Mesenchymal stem cell (in vitro differentiated cells and primary cell): ENCODE data around the gene CYP4A11.
"Not testable (repeated sequence)": the region's sequence is repeated elsewhere in the genome, so short reads cannot be mapped to it uniquely, and the experiment has no call there.

Experiments used
- DNase-seq: peaks from one replicate; pipeline ENCODE4 v3.0.0-alpha.2; 2013
- H2AFZ ChIP-seq: one replicate; pipeline ENCODE4 v1.6.1; 2013; ENCODE audit warnings: low read depth, mild to moderate bottlenecking, control low read depth, inconsistent platforms, low read length, moderate library complexity
- H2AK5ac ChIP-seq: 2 replicates; pipeline ENCODE4 v1.6.1; 2013; ENCODE audit warnings: low read length, moderate library complexity, mild to moderate bottlenecking, inconsistent platforms; ENCODE audit not compliant: severe bottlenecking
- H2BK120ac ChIP-seq: one replicate; pipeline ENCODE4 v1.6.1; 2013; ENCODE audit warnings: low read depth, mild to moderate bottlenecking, inconsistent platforms, low read length, moderate library complexity
- H2BK12ac ChIP-seq, 2 experiments: one replicate each; pipeline ENCODE4 v1.6.1; 2013; ENCODE audit warnings: inconsistent platforms in 2 of 2, low read length in 2 of 2, mild to moderate bottlenecking in 2 of 2, moderate library complexity in 2 of 2, control low read depth in 1 of 2
- H2BK15ac ChIP-seq: one replicate; pipeline ENCODE4 v1.6.1; 2013; ENCODE audit warnings: mild to moderate bottlenecking, low read depth, inconsistent platforms; ENCODE audit not compliant: poor library complexity, severe bottlenecking
- H2BK5ac ChIP-seq: 2 replicates; pipeline ENCODE4 v1.6.1; 2013; ENCODE audit warnings: low read depth, mild to moderate bottlenecking, low read length, control low read depth, inconsistent platforms; ENCODE audit not compliant: poor library complexity, severe bottlenecking
- H3K14ac ChIP-seq, 2 experiments: one replicate each; pipeline ENCODE4 v1.6.1; 2013; ENCODE audit warnings: inconsistent platforms in 2 of 2, low read length in 2 of 2, control low read depth in 1 of 2, mild to moderate bottlenecking in 1 of 2, moderate library complexity in 1 of 2
- H3K18ac ChIP-seq, 2 experiments: one replicate each; pipeline ENCODE4 v1.6.1; 2013; ENCODE audit warnings: inconsistent platforms in 2 of 2, low read length in 2 of 2, control low read depth in 1 of 2, low read depth in 1 of 2, mild to moderate bottlenecking in 1 of 2
- H3K23ac ChIP-seq, 2 experiments: one replicate each; pipeline ENCODE4 v1.6.1; 2013; ENCODE audit warnings: inconsistent platforms in 2 of 2, low read length in 2 of 2, mild to moderate bottlenecking in 2 of 2, moderate library complexity in 2 of 2, control low read depth in 1 of 2
- H3K27ac ChIP-seq: 2 replicates; pipeline ENCODE4 v1.5.1; 2013; ENCODE audit warnings: mild to moderate bottlenecking, moderate library complexity, low read length, control low read depth, inconsistent platforms; ENCODE audit not compliant: poor library complexity, severe bottlenecking
- H3K27me3 ChIP-seq, 2 experiments: 2 replicates each; pipeline versions ENCODE4 v1.6.1 to v1.7.0; 2013; ENCODE audit warnings: low read length in 2 of 2, mild to moderate bottlenecking in 2 of 2, moderate library complexity in 2 of 2, control low read depth in 1 of 2, inconsistent platforms in 1 of 2; ENCODE audit not compliant: control insufficient read depth in 1 of 2, insufficient read depth in 1 of 2
- H3K36me3 ChIP-seq, 2 experiments: 2 replicates each; pipeline versions ENCODE4 v1.6.1 to v1.7.0; 2013; ENCODE audit warnings: low read length in 2 of 2, control low read depth in 1 of 2, inconsistent platforms in 1 of 2, low read depth in 1 of 2, mild to moderate bottlenecking in 1 of 2; ENCODE audit not compliant: insufficient read depth in 2 of 2, control insufficient read depth in 1 of 2
- H3K4ac ChIP-seq, 2 experiments: one replicate each; pipeline ENCODE4 v1.6.1; 2013; ENCODE audit warnings: inconsistent platforms in 2 of 2, low read length in 2 of 2, mild to moderate bottlenecking in 2 of 2, moderate library complexity in 2 of 2, control low read depth in 1 of 2, low read depth in 1 of 2
- H3K4me1 ChIP-seq: 2 replicates; pipeline ENCODE4 v1.6.1; 2013; ENCODE audit warnings: low read depth, low read length, control low read depth; ENCODE audit not compliant: control insufficient read depth, insufficient read depth
- H3K4me2 ChIP-seq: 2 replicates; pipeline ENCODE4 v1.6.1; 2013; ENCODE audit warnings: low read length, mild to moderate bottlenecking, inconsistent platforms; ENCODE audit not compliant: poor library complexity, severe bottlenecking
- H3K4me3 ChIP-seq, 2 experiments: 2 replicates each; pipeline versions ENCODE4 v1.5.1 to v1.7.0; 2013; ENCODE audit warnings: low read length in 2 of 2, mild to moderate bottlenecking in 2 of 2, control low read depth in 1 of 2, low read depth in 1 of 2; ENCODE audit not compliant: insufficient read depth in 1 of 2
- H3K79me1 ChIP-seq: replicated peaks from 2 replicates; pipeline ENCODE4 v1.6.1; 2013; ENCODE audit warnings: mild to moderate bottlenecking, control low read depth, low read length, inconsistent platforms; ENCODE audit not compliant: poor library complexity, severe bottlenecking
- H3K9ac ChIP-seq: 2 replicates; pipeline ENCODE4 v1.7.0; 2013; ENCODE audit warnings: mild to moderate bottlenecking, low read length, moderate library complexity
- H3K9me3 ChIP-seq: 2 replicates; pipeline ENCODE4 v1.7.0; 2013; ENCODE audit warnings: mild to moderate bottlenecking, low read length; ENCODE audit not compliant: control insufficient read depth
- H4K8ac ChIP-seq: one replicate; pipeline ENCODE4 v1.6.1; 2013; ENCODE audit warnings: inconsistent platforms, mild to moderate bottlenecking, low read length, moderate library complexity
- H4K91ac ChIP-seq: one replicate; pipeline ENCODE4 v1.6.1; 2013; ENCODE audit warnings: mild to moderate bottlenecking, low read length, inconsistent platforms
- WGBS: methylation state at CpG from one replicate; pipeline ENCODE4 v1.1.7; 2013; ENCODE audit warnings: mixed read lengths; 5-methylcytosine and 5-hydroxymethylcytosine counted together

The CYP4A11 gene

GRCh38 chr1:46983166-46983829, 42.0 kb upstream of the CYP4A11 start:
- H4K8ac ChIP-seq = no peak overlapping the region
- WGBS = 36% methylated on average over 7 of the region's 7 CpGs
- H3K18ac ChIP-seq = no peak overlapping the region

GRCh38 chr1:46969014-46969619, 27.8 kb upstream of the CYP4A11 start:
- no peak overlapping the region for H3K14ac ChIP-seq
- no peaks in the 10 kb centered on the region for H3K4me1 ChIP-seq
- no peak overlapping the region for H3K9ac ChIP-seq
- H3K18ac ChIP-seq = no peak overlapping the region
- WGBS = 65% methylated on average over 2 of the region's 5 CpGs
- no peak overlapping the region for H3K4me2 ChIP-seq
- H2BK12ac ChIP-seq = no peak overlapping the region
- H3K9me3 ChIP-seq = peaks cover 4% of the 10 kb centered on the region
- H3K4ac ChIP-seq = no peak overlapping the region
- H2BK15ac ChIP-seq = no peak overlapping the region
- H2BK120ac ChIP-seq = no peak overlapping the region
- no peak overlapping the region for H3K23ac ChIP-seq
- H3K4me3 ChIP-seq = no peak overlapping the region
- H4K8ac ChIP-seq = no peak overlapping the region
- no peak overlapping the region for H2BK5ac ChIP-seq
- DNase-seq = no peak
- H3K27me3 ChIP-seq = no peaks in the 10 kb centered on the region
- no peak overlapping the region for H4K91ac ChIP-seq
- H3K79me1 ChIP-seq = no peaks in the 10 kb centered on the region
- H2AK5ac ChIP-seq = no peak overlapping the region
- no peak overlapping the region for H2AFZ ChIP-seq
- no peaks in the 10 kb centered on the region for H3K36me3 ChIP-seq
- H3K27ac ChIP-seq = no peak overlapping the region

More at GRCh38 chr1:46983166-46983829, 42.0 kb upstream of the CYP4A11 start:
- no peak overlapping the region for H3K14ac ChIP-seq
- no peak overlapping the region for H2BK120ac ChIP-seq
- H3K79me1 ChIP-seq = no peaks in the 10 kb centered on the region
- no peak overlapping the region for H3K9ac ChIP-seq
- no peak overlapping the region for H3K27ac ChIP-seq
- no peak for DNase-seq
- H2BK12ac ChIP-seq = no peak overlapping the region
- no peak overlapping the region for H2AFZ ChIP-seq
- no peak overlapping the region for H2BK15ac ChIP-seq
- no peak overlapping the region for H3K23ac ChIP-seq
- no peak overlapping the region for H3K4ac ChIP-seq
- H2BK5ac ChIP-seq = no peak overlapping the region
- H4K91ac ChIP-seq = no peak overlapping the region
- H3K36me3 ChIP-seq = no peaks in the 10 kb centered on the region
- H3K4me3 ChIP-seq = no peak overlapping the region
- no peaks in the 10 kb centered on the region for H3K4me1 ChIP-seq
- H3K9me3 ChIP-seq = no peaks in the 10 kb centered on the region
- H2AK5ac ChIP-seq = no peak overlapping the region
- H3K27me3 ChIP-seq = no peaks in the 10 kb centered on the region
- no peak overlapping the region for H3K4me2 ChIP-seq

- H3K18ac ChIP-seq, H3K79me1 ChIP-seq, H4K91ac ChIP-seq, H4K8ac ChIP-seq, H2AFZ ChIP-seq, H2BK120ac ChIP-seq, H3K9me3 ChIP-seq, H3K4me1 ChIP-seq, H3K23ac ChIP-seq, H3K14ac ChIP-seq, H3K27me3 ChIP-seq, H3K4me3 ChIP-seq, DNase-seq, H2AK5ac ChIP-seq, H3K4me2 ChIP-seq, H3K9ac ChIP-seq, H3K27ac ChIP-seq, H2BK5ac ChIP-seq, H3K36me3 ChIP-seq, H2BK12ac ChIP-seq, H3K4ac ChIP-seq, H2BK15ac ChIP-seq: not testable (repeated sequence)
- WGBS = 39% methylated on average over 4 of the region's 4 CpGs
Observed at GRCh38 chr1:46962272-46962671, 21.0 kb upstream of the CYP4A11 start.

- no peak overlapping the region for H2BK5ac ChIP-seq
- no peaks in the 10 kb centered on the region for H3K79me1 ChIP-seq
- no peaks in the 10 kb centered on the region for H3K4me1 ChIP-seq
Observed at GRCh38 chr1:46961066-46961758, 19.9 kb upstream of the CYP4A11 start.

More at GRCh38 chr1:46961066-46961758, 19.9 kb upstream of the CYP4A11 start:
- H3K27ac ChIP-seq = no peak overlapping the region
- WGBS = 50% methylated on average over 2 of the region's 2 CpGs
- no peak overlapping the region for H3K4ac ChIP-seq
- no peak overlapping the region for H3K14ac ChIP-seq
- no peak overlapping the region for H3K4me3 ChIP-seq
- H3K23ac ChIP-seq = no peak overlapping the region
- no peak overlapping the region for H3K9ac ChIP-seq
- H4K91ac ChIP-seq = no peak overlapping the region
- H3K36me3 ChIP-seq = no peaks in the 10 kb centered on the region
- H2AFZ ChIP-seq = no peak overlapping the region
- no peak overlapping the region for H4K8ac ChIP-seq
- no peak overlapping the region for H2AK5ac ChIP-seq
- no peak overlapping the region for H2BK12ac ChIP-seq
- no peak overlapping the region for H2BK15ac ChIP-seq
- H3K9me3 ChIP-seq = no peaks in the 10 kb centered on the region
- H3K4me2 ChIP-seq = no peak overlapping the region
- no peaks in the 10 kb centered on the region for H3K27me3 ChIP-seq
- no peak overlapping the region for H2BK120ac ChIP-seq
- H3K18ac ChIP-seq = no peak overlapping the region
- DNase-seq = no peak
